Sigmoid colon (tissue), 7 donors: ENCODE data around the gene TP53INP2. TPM values are rescaled to one million over a fixed set of nuclear protein-coding genes. Genes with fewer than 3 reads are reported as not detected.

Source experiments
- DNase-seq: peaks from one replicate; pipeline ENCODE4 v3.0.0-alpha.2; 2019
- H3K27ac ChIP-seq, 4 donors: fragments of 200-600 bp; sonication (generic); one replicate each; pipeline ENCODE4 v1.5.1; 2016 to 2019; ENCODE audit warnings: mild to moderate bottlenecking in 1 of 4
- H3K27me3 ChIP-seq, 3 donors: fragments of 200-600 bp; sonication (generic); one replicate each; pipeline ENCODE4 v1.5.1; 2019; ENCODE audit warnings: mild to moderate bottlenecking in 1 of 3
- H3K36me3 ChIP-seq, 4 donors: fragments of 200-600 bp; sonication (generic); one replicate each; pipeline ENCODE4 v1.5.1; 2016 to 2019
- H3K4me1 ChIP-seq, 4 donors: fragments of 200-600 bp; sonication (generic); one replicate each; pipeline ENCODE4 v1.5.1; 2017 to 2019
- H3K4me3 ChIP-seq, 4 donors: fragments of 200-600 bp; sonication (generic); one replicate each; pipeline ENCODE4 v1.5.1; 2017 to 2019; ENCODE audit warnings: mild to moderate bottlenecking in 2 of 4, moderate library complexity in 1 of 4
- H3K9me3 ChIP-seq, 4 donors: fragments of 200-600 bp in 3 of 4; sonication (generic) in 3 of 4; one replicate each; pipeline versions ENCODE4 v1.5.1 to v1.6.1; 2013 to 2019
- EP300 ChIP-seq, 4 donors: sonication (generic); formaldehyde crosslinking; IDR thresholded peaks; one replicate each; pipeline ENCODE4 v1.6.1; 2017; ENCODE audit warnings: antibody characterized with exemption in 4 of 4
- POLR2A ChIP-seq, 2 donors: fragments of 450-650 bp; IDR thresholded peaks; one replicate each; pipeline ENCODE4 v1.6.1; 2016; ENCODE audit warnings: antibody characterized with exemption in 2 of 2, mild to moderate bottlenecking in 2 of 2, moderate library complexity in 2 of 2
- POLR2AphosphoS5 ChIP-seq, 4 donors: sonication (generic); formaldehyde crosslinking; IDR thresholded peaks; one replicate each; pipeline ENCODE4 v1.6.1; 2017; ENCODE audit warnings: antibody characterized with exemption in 4 of 4
- WGBS, 2 donors: extraction: QIAGEN DNeasy Blood & Tissue Kit; methylation state at CpG; one replicate each; pipeline ENCODE4 v1.1.7; 2013; 5-methylcytosine and 5-hydroxymethylcytosine counted together
- intact Hi-C: fragments of 100-400 bp; cut with DNase I; formaldehyde crosslinking; loops from one replicate; pipeline ENCODE4 v1.15.1; 2023
- polyA plus RNA-seq, 3 donors: library from polyadenylated mRNA; stranded (reverse); fragments of 200-250 nt; gene quantifications; one replicate each; pipeline ENCODE4 v1.2.3, GENCODE V29; 2013
- total RNA-seq, 4 donors: library from RNA; depleted of rRNA; stranded (reverse); fragments of >200 nt; gene quantifications; one replicate each; pipeline ENCODE4 v1.1.0, GENCODE V29; 2016
- TF ChIP-seq, protein P1 (sequence below), 4 experiments: fragments of 450-650 bp in 3 of 4; fragments of 200-600 bp in 1 of 4; IDR thresholded peaks; one replicate each; pipeline ENCODE4 v1.5.1; 2016 to 2019; ENCODE audit warnings: antibody characterized with exemption in 4 of 4, mild to moderate bottlenecking in 3 of 4, moderate library complexity in 2 of 4
- donor health status: healthy with polysubstance abuse.
- donor health status: Bipolar disorder and iron deficiency.
- donor health status: healthy.

Gene TP53INP2
- total and polyA plus RNA-seq, 7 donors, result 11.5 to 252 (median 30.4) TPM

DNA sequence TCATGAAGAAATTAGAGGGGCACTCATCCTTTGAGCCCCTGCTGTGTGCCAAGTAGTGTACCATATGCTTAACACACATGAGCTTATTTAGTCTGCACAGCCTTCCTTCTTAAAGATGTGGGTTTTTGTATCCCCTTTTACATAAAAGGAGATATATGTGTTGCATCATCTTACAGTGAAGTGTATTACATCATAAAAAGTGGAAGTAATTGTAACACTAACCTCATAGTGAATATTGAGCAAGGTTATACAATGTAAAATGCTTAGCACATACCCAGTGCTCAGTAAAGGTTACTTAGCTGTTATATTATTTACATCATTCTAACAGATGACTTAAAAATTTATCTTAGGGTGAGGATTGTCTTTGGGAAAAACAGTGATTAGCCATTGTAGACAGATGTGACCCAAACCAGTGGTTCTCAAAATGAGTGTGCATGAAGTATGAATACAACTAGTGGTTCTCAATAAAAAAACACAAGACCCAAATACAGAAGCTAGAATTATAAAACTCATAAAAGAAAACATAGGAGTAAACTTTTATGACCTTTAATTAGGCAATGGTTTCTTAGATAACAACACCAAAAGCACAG lies 23.5 kb upstream of the TP53INP2 start:
- Histone ChIP-seq H3K4me3 (no peak overlapping the region), H3K36me3 (no peaks in the 10 kb centered on the region), H3K4me1 (peaks cover 0 to 15% (median 11%) of the 10 kb centered on the region in 4 donors), H3K9me3 (no peaks in the 10 kb centered on the region), H3K27ac (no peak overlapping the region), H3K27me3 (no peaks in the 10 kb centered on the region)
- intact Hi-C loops, result no loop called here
- no peak for DNase-seq
- TF ChIP-seq EP300 (IDR thresholded peaks at IDR 0.05) (no peak), POLR2A (IDR thresholded peaks at IDR 0.05) (no peak), POLR2AphosphoS5 (IDR thresholded peaks at IDR 0.05) (no peak)
- TF ChIP-seq, protein P1, sequence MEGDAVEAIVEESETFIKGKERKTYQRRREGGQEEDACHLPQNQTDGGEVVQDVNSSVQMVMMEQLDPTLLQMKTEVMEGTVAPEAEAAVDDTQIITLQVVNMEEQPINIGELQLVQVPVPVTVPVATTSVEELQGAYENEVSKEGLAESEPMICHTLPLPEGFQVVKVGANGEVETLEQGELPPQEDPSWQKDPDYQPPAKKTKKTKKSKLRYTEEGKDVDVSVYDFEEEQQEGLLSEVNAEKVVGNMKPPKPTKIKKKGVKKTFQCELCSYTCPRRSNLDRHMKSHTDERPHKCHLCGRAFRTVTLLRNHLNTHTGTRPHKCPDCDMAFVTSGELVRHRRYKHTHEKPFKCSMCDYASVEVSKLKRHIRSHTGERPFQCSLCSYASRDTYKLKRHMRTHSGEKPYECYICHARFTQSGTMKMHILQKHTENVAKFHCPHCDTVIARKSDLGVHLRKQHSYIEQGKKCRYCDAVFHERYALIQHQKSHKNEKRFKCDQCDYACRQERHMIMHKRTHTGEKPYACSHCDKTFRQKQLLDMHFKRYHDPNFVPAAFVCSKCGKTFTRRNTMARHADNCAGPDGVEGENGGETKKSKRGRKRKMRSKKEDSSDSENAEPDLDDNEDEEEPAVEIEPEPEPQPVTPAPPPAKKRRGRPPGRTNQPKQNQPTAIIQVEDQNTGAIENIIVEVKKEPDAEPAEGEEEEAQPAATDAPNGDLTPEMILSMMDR (IDR thresholded peaks at IDR 0.05), result no peak

- TF ChIP-seq POLR2AphosphoS5 (IDR thresholded peaks at IDR 0.05), result no peak
- TF ChIP-seq POLR2A (IDR thresholded peaks at IDR 0.05), result no peak
- TF ChIP-seq EP300 (IDR thresholded peaks at IDR 0.05), result no peak
- TF ChIP-seq, protein P1 (IDR thresholded peaks at IDR 0.05), result no peak
- no peaks in the 10 kb centered on the region for H3K36me3 ChIP-seq
- no peaks in the 10 kb centered on the region for H3K4me1 ChIP-seq
- 93 to 94% methylated on average over 3 of the region's 3 CpGs for WGBS, 2 donors
- no peak for DNase-seq
- no peak overlapping the region for H3K27ac ChIP-seq
- H3K27me3 ChIP-seq, result no peaks in the 10 kb centered on the region
- H3K4me3 ChIP-seq, result no peak overlapping the region
- intact Hi-C loops, result no loop called here
- H3K9me3 ChIP-seq, result no peaks in the 10 kb centered on the region
Measured at GRCh38 chr20:34683667-34684066, 20.5 kb upstream of the TP53INP2 start.

DNA sequence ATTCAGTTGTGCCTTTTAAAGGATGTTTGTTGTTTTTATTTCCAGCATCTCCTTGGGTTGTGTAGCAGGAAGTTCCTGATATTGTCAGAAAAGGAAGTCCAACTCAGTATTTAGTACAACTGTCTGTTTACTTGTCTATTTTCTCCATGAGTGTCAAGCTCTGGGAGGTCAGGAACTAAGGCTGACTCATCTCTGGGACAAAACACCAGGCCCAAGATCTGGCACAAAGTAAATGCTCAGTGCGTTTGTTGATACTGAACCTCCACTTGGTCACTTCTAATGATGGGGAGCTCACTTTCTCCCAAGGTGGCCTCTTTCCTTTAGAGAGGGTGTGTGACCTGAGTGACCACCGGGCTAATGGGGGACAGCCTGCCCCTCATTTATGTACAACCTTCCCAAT lies 14.7 kb upstream of the TP53INP2 start:
- WGBS, 2 donors, result 77 to 82% methylated on average over 2 of the region's 2 CpGs
- no peaks in the 10 kb centered on the region for H3K36me3 ChIP-seq
- H3K27ac ChIP-seq, result no peak overlapping the region
- TF ChIP-seq, protein P1 (IDR thresholded peaks at IDR 0.05), result no peak
- TF ChIP-seq EP300 (IDR thresholded peaks at IDR 0.05), result no peak
- TF ChIP-seq POLR2A (IDR thresholded peaks at IDR 0.05), result no peak
- TF ChIP-seq POLR2AphosphoS5 (IDR thresholded peaks at IDR 0.05), result no peak
- H3K4me3 ChIP-seq, result no peak overlapping the region
- no peak for DNase-seq
- no peaks in the 10 kb centered on the region for H3K4me1 ChIP-seq
- H3K27me3 ChIP-seq, result no peaks in the 10 kb centered on the region
- no peaks in the 10 kb centered on the region for H3K9me3 ChIP-seq
- intact Hi-C loops, result no loop called here

DNA sequence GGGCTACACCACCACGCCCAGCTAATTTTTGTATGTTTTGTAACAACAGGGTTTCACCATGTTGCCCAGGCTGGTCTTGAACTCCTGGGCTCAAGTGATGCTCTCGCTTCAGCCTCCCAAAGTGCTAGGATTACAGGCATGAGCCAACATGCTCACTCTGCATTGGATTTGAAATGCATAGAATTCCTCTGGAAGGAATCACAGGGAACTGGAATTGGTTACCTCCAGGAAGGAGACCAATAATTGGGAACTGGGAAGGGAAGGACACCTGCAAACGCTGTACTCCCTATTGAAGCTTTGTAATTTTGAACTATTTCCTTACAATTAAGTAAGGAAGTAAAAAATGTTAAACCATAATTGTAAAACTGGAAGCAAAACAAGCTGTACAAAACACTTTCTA lies 12.3 kb upstream of the TP53INP2 start:
- no peak for DNase-seq
- intact Hi-C loops, result no loop called here
- H3K4me3 ChIP-seq, result no peak overlapping the region
- no peaks in the 10 kb centered on the region for H3K4me1 ChIP-seq
- 79 to 92% methylated on average over 3 of the region's 3 CpGs for WGBS, 2 donors
- TF ChIP-seq POLR2AphosphoS5 (IDR thresholded peaks at IDR 0.05) (no peak), POLR2A (IDR thresholded peaks at IDR 0.05) (no peak), EP300 (IDR thresholded peaks at IDR 0.05) (no peak)
- TF ChIP-seq, protein P1 (IDR thresholded peaks at IDR 0.05), result no peak
- no peaks in the 10 kb centered on the region for H3K27me3 ChIP-seq
- no peak overlapping the region for H3K27ac ChIP-seq
- H3K36me3 ChIP-seq, result no peaks in the 10 kb centered on the region
- no peaks in the 10 kb centered on the region for H3K9me3 ChIP-seq

- DNase-seq, result no peak
- Histone ChIP-seq H3K27ac (no peak overlapping the region), H3K4me1 (no peaks in the 10 kb centered on the region), H3K27me3 (no peaks in the 10 kb centered on the region), H3K36me3 (no peaks in the 10 kb centered on the region), H3K4me3 (no peak overlapping the region), H3K9me3 (no peaks in the 10 kb centered on the region)
- intact Hi-C loops, result no loop called here
- 17 to 61% methylated on average over 4 of the region's 4 CpGs for WGBS, 2 donors
- TF ChIP-seq EP300 (IDR thresholded peaks at IDR 0.05) (no peak), POLR2AphosphoS5 (IDR thresholded peaks at IDR 0.05) (no peak), POLR2A (IDR thresholded peaks at IDR 0.05) (no peak)
- TF ChIP-seq, protein P1 (IDR thresholded peaks at IDR 0.05), result no peak
Measured at GRCh38 chr20:34693414-34693813, 10.7 kb upstream of the TP53INP2 start.
